Upper lobe of left lung (tissue), 6 donors: ENCODE data around the gene RASEF. TPM values are rescaled to one million over a fixed set of nuclear protein-coding genes. Genes with fewer than 3 reads are reported as not detected.

Source experiments
- ATAC-seq, 2 donors: fragments of 200-7000 bp; cut with Tn5 transposase; one replicate each; pipeline ENCODE4 v1.9.1; 2022; ENCODE audit warnings: mild to moderate bottlenecking in 2 of 2, moderate library complexity in 2 of 2; ENCODE audit not compliant: low FRiP score in 2 of 2
- DNase-seq, 2 donors: peaks; one replicate each; pipeline ENCODE4 v3.0.0-alpha.2; 2019 to 2020
- H3K27ac ChIP-seq, 4 donors: fragments of 200-600 bp; sonication (generic); one replicate each; pipeline ENCODE4 v1.5.1; 2016 to 2019
- H3K27me3 ChIP-seq, 4 donors: fragments of 200-600 bp; sonication (generic); one replicate each; pipeline ENCODE4 v1.5.1; 2017 to 2019
- H3K36me3 ChIP-seq, 4 donors: fragments of 200-600 bp; sonication (generic); one replicate each; pipeline ENCODE4 v1.5.1; 2016 to 2019
- H3K4me1 ChIP-seq, 4 donors: fragments of 200-600 bp; sonication (generic); one replicate each; pipeline ENCODE4 v1.5.1; 2018 to 2019
- H3K4me3 ChIP-seq, 4 donors: fragments of 200-600 bp; sonication (generic); one replicate each; pipeline ENCODE4 v1.5.1; 2017 to 2019; ENCODE audit warnings: mild to moderate bottlenecking in 2 of 4, moderate library complexity in 1 of 4
- H3K9me3 ChIP-seq, 4 donors: fragments of 200-600 bp; sonication (generic); one replicate each; pipeline ENCODE4 v1.5.1; 2018 to 2019
- EP300 ChIP-seq, 4 donors: sonication (generic); formaldehyde crosslinking; IDR thresholded peaks; one replicate each; pipeline ENCODE4 v1.5.1; 2017; ENCODE audit warnings: antibody characterized with exemption in 4 of 4, control low read depth in 2 of 4
- POLR2A ChIP-seq, 4 donors: fragments of 450-650 bp; IDR thresholded peaks; one replicate each; pipeline ENCODE4 v1.5.1; 2016 to 2017; ENCODE audit warnings: antibody characterized with exemption in 4 of 4, mild to moderate bottlenecking in 2 of 4
- POLR2AphosphoS5 ChIP-seq, 2 donors: sonication (generic); formaldehyde crosslinking; IDR thresholded peaks; one replicate each; pipeline ENCODE4 v1.5.1; 2017; ENCODE audit warnings: antibody characterized with exemption in 2 of 2
- WGBS, 2 donors: methylation state at CpG; one replicate each; pipeline ENCODE4 v1.1.5; 2017 to 2018; 5-methylcytosine and 5-hydroxymethylcytosine counted together
- total RNA-seq, 6 donors: library from RNA; depleted of rRNA in 4 of 6; stranded (reverse); fragments of >200 nt in 4 of 6; gene quantifications; one replicate each; pipeline versions ENCODE4 v1.1.0 to v1.2.1, GENCODE V29; 2016 to 2021
- TF ChIP-seq, protein P1 (sequence below), 6 experiments: fragments of 450-650 bp in 4 of 6; fragments of 200-600 bp in 2 of 6; sonication (generic) in 2 of 6; IDR thresholded peaks; one replicate each; pipeline ENCODE4 v1.5.1; 2016 to 2019; ENCODE audit warnings: antibody characterized with exemption in 6 of 6
- donor health status: DM: no; HTN: no; CAD: no; lungs with moderate emphysema.
- donor health status: DM: no; HTN: yes; CAD: no; lungs with severe emphysema.

The RASEF gene
- total RNA-seq, 6 donors from 2014 or later: 14.5 to 90.0 (median 18.0) TPM

DNA sequence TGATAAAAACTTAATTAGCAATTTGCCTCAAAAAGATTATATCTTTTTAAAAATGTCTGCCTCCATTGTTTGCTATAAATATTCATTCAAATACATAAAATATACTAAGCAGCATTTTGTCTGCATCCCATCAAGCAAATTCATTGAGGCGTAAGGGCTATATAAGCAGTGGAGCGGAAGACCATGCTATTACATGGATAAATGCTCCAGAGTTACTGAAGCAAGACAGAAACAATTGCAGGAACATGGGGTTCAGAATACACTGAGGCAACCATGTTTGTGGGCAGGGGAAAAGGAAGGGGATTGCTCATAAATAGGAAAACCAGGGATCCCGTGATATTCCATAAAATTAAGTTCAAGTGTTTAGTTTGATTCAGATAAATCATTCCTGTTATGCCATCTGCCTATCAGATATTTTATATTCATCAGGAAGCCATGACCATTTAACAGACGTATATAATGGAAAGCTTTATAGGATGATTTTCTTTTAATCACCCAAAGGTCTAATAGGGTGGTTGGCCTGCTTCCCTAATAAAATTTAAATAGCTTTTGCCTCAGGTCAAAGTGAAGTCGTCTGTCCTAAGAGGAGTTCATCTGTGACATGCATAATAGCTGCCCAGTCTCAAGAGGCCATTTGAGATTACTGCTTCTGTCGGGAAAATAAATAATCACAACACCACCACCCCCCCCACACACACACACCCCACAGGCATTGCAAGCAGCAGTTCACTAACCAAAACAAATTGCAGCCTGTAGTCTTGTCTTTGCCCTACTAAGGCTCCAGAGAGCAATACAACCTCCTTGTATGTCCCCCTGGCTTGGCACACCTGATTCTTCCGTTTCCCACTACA, 105.2 kb downstream of the RASEF start:
- H3K36me3 ChIP-seq: no peaks in the 10 kb centered on the region
- no peak overlapping the region for H3K4me3 ChIP-seq
- 80 to 82% methylated on average over 7 of the region's 7 CpGs for WGBS, 2 donors
- DNase-seq (no peak), ATAC-seq (no peak)
- H3K4me1 ChIP-seq: no peaks in the 10 kb centered on the region
- TF ChIP-seq, protein P1, sequence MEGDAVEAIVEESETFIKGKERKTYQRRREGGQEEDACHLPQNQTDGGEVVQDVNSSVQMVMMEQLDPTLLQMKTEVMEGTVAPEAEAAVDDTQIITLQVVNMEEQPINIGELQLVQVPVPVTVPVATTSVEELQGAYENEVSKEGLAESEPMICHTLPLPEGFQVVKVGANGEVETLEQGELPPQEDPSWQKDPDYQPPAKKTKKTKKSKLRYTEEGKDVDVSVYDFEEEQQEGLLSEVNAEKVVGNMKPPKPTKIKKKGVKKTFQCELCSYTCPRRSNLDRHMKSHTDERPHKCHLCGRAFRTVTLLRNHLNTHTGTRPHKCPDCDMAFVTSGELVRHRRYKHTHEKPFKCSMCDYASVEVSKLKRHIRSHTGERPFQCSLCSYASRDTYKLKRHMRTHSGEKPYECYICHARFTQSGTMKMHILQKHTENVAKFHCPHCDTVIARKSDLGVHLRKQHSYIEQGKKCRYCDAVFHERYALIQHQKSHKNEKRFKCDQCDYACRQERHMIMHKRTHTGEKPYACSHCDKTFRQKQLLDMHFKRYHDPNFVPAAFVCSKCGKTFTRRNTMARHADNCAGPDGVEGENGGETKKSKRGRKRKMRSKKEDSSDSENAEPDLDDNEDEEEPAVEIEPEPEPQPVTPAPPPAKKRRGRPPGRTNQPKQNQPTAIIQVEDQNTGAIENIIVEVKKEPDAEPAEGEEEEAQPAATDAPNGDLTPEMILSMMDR (IDR thresholded peaks at IDR 0.05): no peak
- TF ChIP-seq EP300 (IDR thresholded peaks at IDR 0.05) (no peak), POLR2A (IDR thresholded peaks at IDR 0.05) (no peak), POLR2AphosphoS5 (IDR thresholded peaks at IDR 0.05) (no peak)
- H3K27ac ChIP-seq: no peak overlapping the region
- H3K27me3 ChIP-seq: no peaks in the 10 kb centered on the region
- no peaks in the 10 kb centered on the region for H3K9me3 ChIP-seq

DNA sequence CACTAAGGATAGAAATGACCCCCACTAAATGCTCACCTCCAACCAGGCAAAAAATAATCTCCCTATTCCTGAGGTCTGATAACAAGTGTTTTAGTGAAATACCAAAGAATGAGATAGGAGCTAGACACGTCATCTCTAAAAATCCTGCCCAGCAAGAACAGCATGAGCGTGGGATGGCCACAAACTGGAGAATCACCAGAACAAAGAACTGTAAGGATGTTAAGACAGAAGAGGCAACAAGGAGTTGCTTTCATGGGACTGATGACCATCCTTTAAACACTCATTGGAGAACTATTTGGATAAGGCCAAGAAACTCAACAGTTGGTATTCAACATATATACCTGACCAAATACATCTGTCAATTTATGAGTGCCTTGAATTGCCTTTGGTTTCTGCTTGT, 113.7 kb downstream of the RASEF start:
- Histone ChIP-seq H3K4me3 (no peak overlapping the region), H3K9me3 (no peaks in the 10 kb centered on the region), H3K4me1 (no peaks in the 10 kb centered on the region), H3K27ac (no peak overlapping the region), H3K36me3 (no peaks in the 10 kb centered on the region), H3K27me3 (no peaks in the 10 kb centered on the region)
- TF ChIP-seq, protein P1 (IDR thresholded peaks at IDR 0.05): no peak
- no peak for TF ChIP-seq EP300 (IDR thresholded peaks at IDR 0.05)
- DNase-seq (no peak), ATAC-seq (no peak)
- 88 to 93% methylated on average over 2 of the region's 2 CpGs for WGBS, 2 donors

DNA sequence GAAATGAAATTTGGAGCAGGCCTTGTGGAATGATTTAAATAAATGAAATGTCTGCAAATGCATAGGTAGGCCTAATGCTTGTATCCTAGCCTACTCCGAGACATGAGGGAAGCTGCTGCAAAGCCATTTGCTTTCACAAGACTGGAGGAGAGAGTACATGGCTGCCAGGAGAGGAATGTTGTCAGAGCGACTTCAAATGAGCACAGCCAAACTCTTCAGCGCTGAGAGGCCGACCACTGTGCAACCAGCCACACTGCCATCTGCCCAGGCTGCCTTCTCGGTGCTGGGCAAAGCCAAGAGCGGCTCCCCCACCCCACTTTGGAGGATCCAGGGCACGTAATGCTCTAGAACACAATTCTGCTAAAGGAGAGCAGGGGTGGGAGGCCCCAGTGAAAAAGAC, 122.6 kb downstream of the RASEF start:
- no peaks in the 10 kb centered on the region for H3K27me3 ChIP-seq
- WGBS, 2 donors: 84 to 89% methylated on average over 6 to 7 of the region's 7 CpGs
- peak in 1 of 2 donors; percentile 13 for DNase-seq

DNA sequence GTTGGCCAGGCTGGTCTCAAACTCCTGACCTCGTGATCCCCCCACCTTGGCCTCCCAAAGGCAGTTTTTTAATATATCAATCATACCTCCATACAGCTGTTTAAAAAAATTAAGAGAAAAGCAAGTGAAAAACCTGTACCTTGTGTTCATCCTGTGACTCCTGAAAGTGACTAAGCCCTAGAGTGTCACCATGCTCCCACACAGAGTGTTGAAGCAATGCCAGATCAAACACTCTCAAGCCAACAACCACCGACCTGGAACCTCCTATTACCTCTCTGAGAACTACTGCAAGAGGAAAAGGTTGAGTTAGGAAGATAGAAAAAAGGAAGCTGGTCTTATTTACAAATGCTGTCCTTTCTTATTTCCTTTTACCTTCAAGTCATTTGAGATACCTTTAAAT, 123.5 kb downstream of the RASEF start:
- H3K4me1 ChIP-seq: no peaks in the 10 kb centered on the region
- H3K27me3 ChIP-seq: no peaks in the 10 kb centered on the region
- no peaks in the 10 kb centered on the region for H3K9me3 ChIP-seq
- TF ChIP-seq POLR2AphosphoS5 (IDR thresholded peaks at IDR 0.05): no peak
- TF ChIP-seq POLR2A (IDR thresholded peaks at IDR 0.05): no peak
- TF ChIP-seq EP300 (IDR thresholded peaks at IDR 0.05): no peak
- TF ChIP-seq, protein P1 (IDR thresholded peaks at IDR 0.05): no peak
- H3K4me3 ChIP-seq: no peak overlapping the region
- DNase-seq (peak in 1 of 2 donors; percentile 69), ATAC-seq (peak in 1 of 2 donors; percentile 80)
- H3K36me3 ChIP-seq: no peaks in the 10 kb centered on the region
- WGBS, 2 donors: 38 to 60% methylated on average over 2 of the region's 2 CpGs
- H3K27ac ChIP-seq: no peak overlapping the region

More for the DNA sequence above, 122.6 kb downstream of the RASEF start:
- Histone ChIP-seq H3K9me3 (no peaks in the 10 kb centered on the region), H3K4me3 (no peak overlapping the region), H3K27ac (no peak overlapping the region), H3K36me3 (no peaks in the 10 kb centered on the region), H3K4me1 (no peaks in the 10 kb centered on the region)
- TF ChIP-seq, protein P1 (IDR thresholded peaks at IDR 0.05): no peak
- TF ChIP-seq POLR2AphosphoS5 (IDR thresholded peaks at IDR 0.05) (no peak), POLR2A (IDR thresholded peaks at IDR 0.05) (no peak), EP300 (IDR thresholded peaks at IDR 0.05) (no peak)
- ATAC-seq: no peak
